Smooth muscle cell (in vitro differentiated cells): ENCODE data around the gene MACROD2. TPM values are rescaled to one million over a fixed set of nuclear protein-coding genes. Genes with fewer than 3 reads are reported as not detected.

ENCODE experiments used
- DNase-seq: peaks from one replicate; lab custom pipeline; 2025; ENCODE audit not compliant: unreplicated experiment; lab: John Stamatoyannopoulos, UW
- H2AFZ ChIP-seq: fragments of 200-600 bp; sonication (generic); 2 replicates; pipeline ENCODE4 v1.6.0; 2016; ENCODE audit warnings: antibody characterized with exemption, low read depth, mild to moderate bottlenecking
- H3F3A ChIP-seq: fragments of 200-600 bp; sonication (generic); 2 replicates; pipeline ENCODE4 v1.6.0; 2017; ENCODE audit warnings: antibody characterized with exemption, low read depth
- H3K27ac ChIP-seq: fragments of 200-600 bp; sonication (generic); 2 replicates; pipeline ENCODE4 v1.5.1; 2016; ENCODE audit warnings: low read depth, mild to moderate bottlenecking
- H3K27me3 ChIP-seq: fragments of 200-600 bp; sonication (generic); 2 replicates; pipeline ENCODE4 v1.6.1; 2016; ENCODE audit warnings: low read depth, mild to moderate bottlenecking
- H3K36me3 ChIP-seq: fragments of 200-600 bp; sonication (generic); 2 replicates; pipeline ENCODE4 v1.5.1; 2016; ENCODE audit warnings: low read depth
- H3K4me1 ChIP-seq: fragments of 200-600 bp; sonication (generic); 2 replicates; pipeline ENCODE4 v1.5.1; 2016; ENCODE audit warnings: low read depth
- H3K4me2 ChIP-seq: fragments of 200-600 bp; sonication (generic); 2 replicates; pipeline ENCODE4 v1.6.0; 2016; ENCODE audit warnings: mild to moderate bottlenecking
- H3K4me3 ChIP-seq: fragments of 200-600 bp; sonication (generic); 2 replicates; pipeline ENCODE4 v1.5.1; 2016; ENCODE audit warnings: mild to moderate bottlenecking
- H3K79me2 ChIP-seq: fragments of 200-600 bp; sonication (generic); 2 replicates; pipeline ENCODE4 v1.6.0; 2016; ENCODE audit warnings: low read depth, mild to moderate bottlenecking
- H3K9ac ChIP-seq: fragments of 200-600 bp; sonication (generic); 2 replicates; pipeline ENCODE4 v1.6.0; 2016; ENCODE audit warnings: low read depth
- H3K9me3 ChIP-seq: fragments of 200-600 bp; sonication (generic); replicated peaks from 2 replicates; pipeline ENCODE4 v1.5.1; 2016; ENCODE audit warnings: low read depth
- H4K20me1 ChIP-seq: fragments of 200-600 bp; sonication (generic); 2 replicates; pipeline ENCODE4 v1.6.0; 2016; ENCODE audit warnings: low read depth
- CTCF ChIP-seq: fragments of 200-600 bp; sonication (generic); IDR thresholded peaks from 2 replicates; pipeline ENCODE4 v1.5.1; 2017; ENCODE audit warnings: borderline replicate concordance, mild to moderate bottlenecking, antibody characterized with exemption; ENCODE audit not compliant: insufficient read depth, poor library complexity, severe bottlenecking
- WGBS: methylation state at CpG from one replicate; pipeline ENCODE4 v1.1.7; 2016; ENCODE audit warnings: low lambda C conversion rate; 5-methylcytosine and 5-hydroxymethylcytosine counted together
- polyA plus RNA-seq: library from polyadenylated mRNA; unstranded; fragments of >200 nt; fragmentation: Nextera tagmentation; extraction: Ambion mirVana; gene quantifications from 2 replicates; pipeline ENCODE4 v1.2.1, GENCODE V29; 2016
- total RNA-seq: library from RNA; depleted of rRNA; stranded (reverse); fragments of >200 nt; gene quantifications from 2 replicates; pipeline ENCODE4 v1.2.3, GENCODE V29; 2014

Gene MACROD2
- total and polyA plus RNA-seq, 2 experiments from 2014 or later: 0.04 to 0.32 TPM

GRCh38 chr20:16005021-16005914 lies 2010.0 kb downstream of the MACROD2 start:
- no peak for TF ChIP-seq CTCF
- H4K20me1 ChIP-seq: no peaks in the 10 kb centered on the region
- no peak for DNase-seq
- WGBS: 76% methylated on average over 9 of the region's 9 CpGs
- no peak overlapping the region for H3K9ac ChIP-seq
- peaks cover 17% of the 10 kb centered on the region for H3K27me3 ChIP-seq
- H3K4me2 ChIP-seq: no peak overlapping the region
- no peaks in the 10 kb centered on the region for H3K9me3 ChIP-seq
- H2AFZ ChIP-seq: no peak overlapping the region
- H3K79me2 ChIP-seq: no peaks in the 10 kb centered on the region
- no peaks in the 10 kb centered on the region for H3K36me3 ChIP-seq
- H3K4me1 ChIP-seq: no peaks in the 10 kb centered on the region
- H3K27ac ChIP-seq: no peak overlapping the region
- no peaks in the 10 kb centered on the region for H3F3A ChIP-seq
- no peak overlapping the region for H3K4me3 ChIP-seq

- Histone ChIP-seq H2AFZ (no peak overlapping the region), H3K9ac (no peak overlapping the region), H4K20me1 (no peaks in the 10 kb centered on the region), H3K79me2 (no peaks in the 10 kb centered on the region), H3K9me3 (no peaks in the 10 kb centered on the region), H3F3A (no peaks in the 10 kb centered on the region), H3K4me3 (no peak overlapping the region), H3K27ac (no peak overlapping the region), H3K4me2 (no peak overlapping the region), H3K36me3 (no peaks in the 10 kb centered on the region), H3K27me3 (peaks cover 17% of the 10 kb centered on the region), H3K4me1 (no peaks in the 10 kb centered on the region)
- no peak for DNase-seq
- TF ChIP-seq CTCF: no peak
- 76% methylated on average over 2 of the region's 2 CpGs for WGBS
Observed at GRCh38 chr20:16005915-16006493, 2010.7 kb downstream of the MACROD2 start.

- Histone ChIP-seq H3K79me2 (no peaks in the 10 kb centered on the region), H3K9me3 (no peaks in the 10 kb centered on the region), H3K36me3 (no peaks in the 10 kb centered on the region), H2AFZ (no peak overlapping the region), H3K4me2 (no peak overlapping the region), H3K4me3 (no peak overlapping the region), H4K20me1 (no peaks in the 10 kb centered on the region), H3K9ac (no peak overlapping the region), H3K27me3 (peaks cover 15% of the 10 kb centered on the region), H3K27ac (no peak overlapping the region), H3K4me1 (no peaks in the 10 kb centered on the region), H3F3A (no peaks in the 10 kb centered on the region)
- no peak for DNase-seq
- TF ChIP-seq CTCF: no peak
- 97% methylated on average over 3 of the region's 3 CpGs for WGBS
Observed at GRCh38 chr20:16007164-16007563, 2011.8 kb downstream of the MACROD2 start.

GRCh38 chr20:16007962-16008361 lies 2012.6 kb downstream of the MACROD2 start:
- peaks cover 8% of the 10 kb centered on the region for H3K27me3 ChIP-seq
- no peak for TF ChIP-seq CTCF
- no peak overlapping the region for H3K4me3 ChIP-seq
- H3K9me3 ChIP-seq: no peaks in the 10 kb centered on the region
- H3F3A ChIP-seq: no peaks in the 10 kb centered on the region
- H2AFZ ChIP-seq: no peak overlapping the region
- no peak overlapping the region for H3K9ac ChIP-seq
- H3K36me3 ChIP-seq: no peaks in the 10 kb centered on the region
- no peak overlapping the region for H3K27ac ChIP-seq
- no peaks in the 10 kb centered on the region for H3K79me2 ChIP-seq
- no peak for DNase-seq
- WGBS: 76% methylated on average over 9 of the region's 9 CpGs
- no peaks in the 10 kb centered on the region for H3K4me1 ChIP-seq
- no peaks in the 10 kb centered on the region for H4K20me1 ChIP-seq
- no peak overlapping the region for H3K4me2 ChIP-seq
